GM10248 (cell line): ENCODE data around the gene SMAD3.

ENCODE experiments used
- CTCF ChIA-PET: fragments of 300-600 bp; sonication (Branson Sonifier 250); formaldehyde crosslinking; extraction: SDS; loops from one replicate; lab custom pipeline; 2021; ENCODE audit warnings: antibody characterized with exemption; lab: Yijun Ruan, JAX
- POLR2A ChIA-PET: fragments of 350-650 bp; sonication (Branson Sonifier 250); formaldehyde crosslinking; extraction: SDS; loops from one replicate; lab custom pipeline; 2020; ENCODE audit warnings: antibody characterized with exemption; lab: Yijun Ruan, JAX
- DNase-seq: peaks from one replicate; pipeline ENCODE4 v3.0.0; 2012; ENCODE audit errors: extremely low spot score
- TF ChIP-seq, protein P1 (sequence below): IDR thresholded peaks from 2 replicates; pipeline ENCODE4 v1.5.1; 2012; ENCODE audit warnings: mild to moderate bottlenecking, low read depth; ENCODE audit errors: extremely low read depth, missing control alignments, control extremely low read depth

SMAD3 gene

DNA sequence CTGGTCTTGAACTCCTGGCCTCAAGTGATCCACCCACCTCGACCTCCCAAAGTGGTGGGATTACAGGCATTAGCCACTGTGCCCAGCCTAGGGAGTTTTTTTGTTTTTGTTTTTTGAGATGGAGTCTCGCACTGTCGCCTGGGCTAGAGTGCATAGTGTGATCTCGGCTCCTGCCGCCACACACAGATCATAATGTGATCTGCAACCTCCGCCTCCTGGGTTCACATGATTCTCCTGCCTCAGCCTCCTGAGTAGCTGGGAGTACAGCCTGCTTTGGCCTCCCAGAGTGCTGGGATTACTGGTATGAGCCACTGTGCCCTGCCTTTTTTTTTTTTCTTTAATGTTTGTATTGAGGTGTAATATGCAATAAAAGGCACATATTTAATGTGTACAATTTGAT lies 78.2 kb downstream of the SMAD3 start:
- CTCF ChIA-PET, result interaction anchor here (0.7 to 2.6 kb wide), 4 partner anchors 10 to 197 kb away, joined by 3 to 7 read pairs (median 4); no protein-coding TSS in a partner anchor
- POLR2A ChIA-PET, result no interaction called here
- no peak for DNase-seq
- TF ChIP-seq, protein P1, sequence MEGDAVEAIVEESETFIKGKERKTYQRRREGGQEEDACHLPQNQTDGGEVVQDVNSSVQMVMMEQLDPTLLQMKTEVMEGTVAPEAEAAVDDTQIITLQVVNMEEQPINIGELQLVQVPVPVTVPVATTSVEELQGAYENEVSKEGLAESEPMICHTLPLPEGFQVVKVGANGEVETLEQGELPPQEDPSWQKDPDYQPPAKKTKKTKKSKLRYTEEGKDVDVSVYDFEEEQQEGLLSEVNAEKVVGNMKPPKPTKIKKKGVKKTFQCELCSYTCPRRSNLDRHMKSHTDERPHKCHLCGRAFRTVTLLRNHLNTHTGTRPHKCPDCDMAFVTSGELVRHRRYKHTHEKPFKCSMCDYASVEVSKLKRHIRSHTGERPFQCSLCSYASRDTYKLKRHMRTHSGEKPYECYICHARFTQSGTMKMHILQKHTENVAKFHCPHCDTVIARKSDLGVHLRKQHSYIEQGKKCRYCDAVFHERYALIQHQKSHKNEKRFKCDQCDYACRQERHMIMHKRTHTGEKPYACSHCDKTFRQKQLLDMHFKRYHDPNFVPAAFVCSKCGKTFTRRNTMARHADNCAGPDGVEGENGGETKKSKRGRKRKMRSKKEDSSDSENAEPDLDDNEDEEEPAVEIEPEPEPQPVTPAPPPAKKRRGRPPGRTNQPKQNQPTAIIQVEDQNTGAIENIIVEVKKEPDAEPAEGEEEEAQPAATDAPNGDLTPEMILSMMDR, result no peak

DNA sequence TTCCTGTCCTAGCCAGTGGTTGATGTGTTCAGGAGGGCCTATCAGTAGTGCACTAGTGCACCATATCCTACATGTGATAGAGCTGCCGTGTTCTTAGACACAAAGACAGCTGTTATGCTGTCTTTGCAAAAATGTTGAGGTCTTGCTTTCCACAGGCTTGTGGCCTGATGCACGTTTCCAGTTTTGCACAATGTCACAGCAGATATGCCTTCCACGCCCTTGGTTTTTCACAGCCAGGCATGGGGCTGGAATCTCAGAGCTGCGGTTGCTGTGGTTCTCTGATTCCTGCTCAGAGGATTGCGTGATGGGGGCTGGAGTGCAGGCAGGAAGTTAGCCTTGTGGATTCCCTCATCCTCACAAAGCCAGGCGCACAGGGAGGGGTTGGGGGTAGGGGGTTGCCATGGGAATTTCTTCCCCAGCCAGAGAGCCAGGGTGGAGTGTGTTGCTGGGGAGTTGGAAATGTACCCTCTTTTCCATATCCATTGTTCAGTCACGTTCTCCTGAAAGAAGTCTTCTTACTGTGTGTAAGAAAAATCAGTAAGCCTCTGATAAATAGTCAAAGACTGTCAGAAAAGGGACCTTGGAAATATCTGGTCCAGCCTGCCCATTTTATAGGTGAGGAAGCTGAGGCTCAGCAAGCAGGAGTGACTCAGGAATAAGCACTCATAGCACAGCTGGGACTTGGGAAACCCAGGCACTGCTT lies 79.4 kb downstream of the SMAD3 start:
- ChIA-PET POLR2A (no interaction called here), CTCF (interaction anchor here (2.0 kb wide), 1 partner anchor 10 kb away, joined by 8 read pairs; no protein-coding TSS in a partner anchor)
- TF ChIP-seq, protein P1, result no peak
- DNase-seq, result no peak

DNA sequence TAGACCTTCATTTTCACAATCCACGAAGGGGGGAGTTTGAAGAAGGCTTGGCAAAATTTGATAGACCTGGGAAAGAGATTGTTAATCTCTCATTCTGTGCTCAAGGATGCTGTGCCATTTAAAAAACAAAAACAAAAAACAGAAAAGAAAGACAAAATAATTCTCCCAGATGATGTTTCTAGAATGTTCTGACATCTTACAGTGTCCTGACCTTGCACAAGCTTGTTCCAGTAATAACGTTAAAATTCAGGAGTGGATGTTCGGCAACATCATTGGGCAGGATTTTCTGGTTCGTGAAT lies 79.9 kb downstream of the SMAD3 start:
- ChIA-PET POLR2A (no interaction called here), CTCF (interaction anchor here (2.0 kb wide), 1 partner anchor 10 kb away, joined by 8 read pairs; no protein-coding TSS in a partner anchor)
- TF ChIP-seq, protein P1, result no peak
- no peak for DNase-seq

DNA sequence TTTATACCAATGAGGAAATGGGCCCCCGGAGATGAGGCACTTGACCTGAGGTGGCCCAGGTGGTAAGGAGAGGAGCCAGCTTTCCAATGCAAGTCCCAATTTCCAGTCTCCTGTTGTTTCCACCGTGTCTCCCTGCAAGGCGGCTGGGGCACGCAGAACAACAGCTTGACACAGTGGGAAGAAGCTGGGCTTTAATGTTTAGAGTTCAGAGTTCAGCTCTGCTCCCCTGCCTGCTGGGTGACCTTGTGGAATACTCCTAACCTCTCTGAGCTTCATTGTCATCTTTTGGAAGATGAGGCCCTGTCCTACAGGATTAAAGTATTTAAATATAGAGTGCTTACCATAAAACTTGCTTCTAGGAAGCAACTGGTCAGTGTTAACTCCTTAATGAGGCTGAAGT lies 80.3 kb downstream of the SMAD3 start:
- POLR2A ChIA-PET, result no interaction called here
- no peak for DNase-seq

DNA sequence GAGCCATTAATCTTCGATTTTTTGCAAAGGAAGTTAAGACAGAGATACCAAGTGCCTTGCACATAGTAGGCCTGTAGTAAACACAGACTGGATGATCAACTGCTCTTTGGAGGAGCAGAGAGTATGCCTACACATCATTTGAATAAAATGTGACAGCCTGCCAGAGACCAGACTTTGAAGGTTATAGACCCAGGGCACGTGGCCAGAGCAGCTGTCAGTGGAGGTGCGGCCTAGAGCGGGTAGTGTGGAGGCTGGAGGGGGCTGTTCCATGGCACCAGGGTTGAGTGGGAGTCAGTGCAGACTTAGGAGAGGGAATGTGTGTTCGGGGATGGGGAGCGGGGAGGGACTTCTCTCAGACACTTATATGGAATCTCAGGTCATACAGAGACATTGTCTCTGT lies 80.8 kb downstream of the SMAD3 start:
- DNase-seq, result no peak
- ChIA-PET CTCF (interaction anchor here (1.1 to 2.0 kb wide), 2 partner anchors 11 to 16 kb away, joined by 3 to 8 read pairs; no protein-coding TSS in a partner anchor), POLR2A (no interaction called here)
- TF ChIP-seq, protein P1, result no peak

More for the DNA sequence above, 80.3 kb downstream of the SMAD3 start:
- TF ChIP-seq, protein P1, result no peak
- CTCF ChIA-PET, result interaction anchor here (2.0 kb wide), 1 partner anchor 11 kb away, joined by 8 read pairs; no protein-coding TSS in a partner anchor

DNA sequence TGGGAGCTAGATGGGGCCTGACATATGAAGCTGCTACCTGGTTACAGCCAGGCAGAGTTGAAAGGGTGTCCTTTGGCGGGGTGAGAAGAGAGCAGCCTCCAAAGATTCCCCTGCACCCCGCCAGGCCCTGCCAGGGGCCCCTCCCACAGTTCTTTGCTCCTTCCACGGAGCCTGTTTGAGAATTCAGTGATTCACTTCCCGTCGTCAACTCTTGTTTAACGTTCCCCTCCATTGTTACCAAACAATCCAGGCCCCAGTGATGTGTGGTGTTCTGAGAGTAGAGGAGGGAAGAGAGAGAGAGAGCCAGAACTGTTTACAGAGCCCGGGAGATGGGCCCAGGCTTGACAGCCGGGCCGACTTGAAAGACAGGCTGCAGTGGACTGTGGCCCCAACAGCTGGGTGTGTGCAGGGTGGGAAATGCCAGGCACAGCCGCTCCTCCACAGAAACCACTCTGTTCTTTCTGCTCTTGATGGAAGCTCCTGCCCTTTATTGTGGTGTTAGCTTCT lies 81.5 kb downstream of the SMAD3 start:
- TF ChIP-seq, protein P1, result no peak
- DNase-seq, result no peak
- ChIA-PET POLR2A (no interaction called here), CTCF (interaction anchor here (1.1 kb wide), 1 partner anchor 15 kb away, joined by 3 read pairs; no protein-coding TSS in a partner anchor)
